Activated CD4-positive, alpha-beta T cell treated with anti-CD3 and anti-CD28 coated beads for 48 hours (primary cell): Measurements from ENCODE around the gene USP3.

ENCODE experiments used
- DNase-seq: peaks from one replicate; pipeline ENCODE4 v3.0.0-alpha.2; 2020

Gene USP3

DNA sequence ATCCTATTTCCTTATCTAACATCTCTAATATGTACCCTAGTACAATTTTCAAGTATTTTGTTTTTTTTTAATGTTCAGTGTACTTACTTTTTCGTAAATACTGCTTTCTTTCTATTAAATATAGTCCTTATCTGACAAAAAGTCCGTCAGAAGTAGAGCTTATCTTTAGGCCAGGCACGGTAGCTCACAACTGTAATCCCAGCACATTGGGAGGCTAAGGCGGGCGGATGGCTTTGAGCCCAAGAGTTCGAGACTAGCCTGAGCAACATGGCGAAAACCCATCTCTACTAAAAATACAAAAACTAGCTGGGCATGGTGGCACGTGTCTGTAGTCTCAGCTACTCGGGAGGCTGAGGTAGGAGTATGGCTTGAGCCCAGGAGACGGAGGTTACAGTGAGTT lies 41.1 kb downstream of the USP3 start:
- DNase-seq: no peak

DNA sequence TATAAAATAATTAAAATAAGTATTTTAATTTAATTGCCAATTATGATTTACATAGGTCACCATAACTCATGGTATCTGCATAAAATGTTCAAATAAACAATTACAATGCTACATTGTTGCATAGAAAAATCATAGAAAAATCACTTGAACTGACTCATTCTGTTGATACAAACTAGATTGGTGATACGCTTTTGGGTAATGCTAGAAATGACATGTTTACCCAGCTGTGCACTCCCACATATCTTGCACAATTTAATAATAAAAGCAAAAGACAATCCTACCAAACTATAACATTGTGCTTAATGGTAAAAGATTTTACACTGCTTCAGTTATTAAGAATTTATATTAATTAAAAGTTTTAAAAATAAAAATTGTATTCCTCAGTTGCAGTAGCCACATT lies 47.0 kb downstream of the USP3 start:
- no peak for DNase-seq

DNA sequence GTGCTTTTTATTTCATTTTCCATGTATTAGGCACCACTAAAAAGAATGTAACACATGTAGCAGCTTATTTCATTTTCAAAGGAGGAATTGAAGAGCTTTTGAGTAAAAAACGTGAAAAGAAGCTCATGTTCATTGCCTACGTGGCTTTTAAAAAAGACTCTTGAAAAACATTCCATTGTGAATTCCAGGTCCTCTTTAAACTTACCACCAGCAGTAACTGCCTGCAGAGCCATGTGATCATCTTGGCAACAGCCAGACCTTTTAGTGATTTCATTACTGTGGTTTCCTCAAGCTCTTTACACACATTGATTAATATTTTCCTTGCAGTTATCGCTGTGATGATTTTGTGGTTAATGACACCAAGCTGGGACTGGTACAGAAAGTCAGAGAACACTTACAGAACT lies 49.0 kb downstream of the USP3 start:
- no peak for DNase-seq

DNA sequence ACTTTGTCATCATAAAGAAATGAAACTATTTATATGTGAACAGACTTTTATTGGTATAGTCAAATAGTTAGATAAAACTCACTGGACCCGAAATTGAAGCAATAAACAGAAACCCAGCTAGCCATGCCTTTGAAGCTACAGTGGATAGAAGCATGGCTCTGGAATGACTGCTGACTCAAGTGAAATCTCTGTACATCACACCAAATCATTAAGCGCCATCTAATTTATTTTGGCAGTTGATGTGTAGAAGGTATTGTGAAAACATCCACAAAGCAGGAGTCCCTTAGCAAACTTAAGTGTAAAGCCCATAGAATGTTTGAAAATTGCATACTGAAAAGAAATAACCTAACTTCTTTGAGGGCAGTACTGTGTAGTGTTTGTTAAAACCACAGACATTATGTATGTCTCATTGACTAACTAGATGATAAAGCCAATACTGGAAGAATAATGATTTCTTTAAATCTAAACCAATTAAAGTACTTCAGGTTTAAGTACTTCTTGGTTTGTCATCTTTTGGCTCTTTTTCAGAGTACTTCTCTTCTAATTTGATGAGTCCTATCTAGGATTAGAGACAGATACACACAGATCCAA lies 50.0 kb downstream of the USP3 start:
- no peak for DNase-seq

DNA sequence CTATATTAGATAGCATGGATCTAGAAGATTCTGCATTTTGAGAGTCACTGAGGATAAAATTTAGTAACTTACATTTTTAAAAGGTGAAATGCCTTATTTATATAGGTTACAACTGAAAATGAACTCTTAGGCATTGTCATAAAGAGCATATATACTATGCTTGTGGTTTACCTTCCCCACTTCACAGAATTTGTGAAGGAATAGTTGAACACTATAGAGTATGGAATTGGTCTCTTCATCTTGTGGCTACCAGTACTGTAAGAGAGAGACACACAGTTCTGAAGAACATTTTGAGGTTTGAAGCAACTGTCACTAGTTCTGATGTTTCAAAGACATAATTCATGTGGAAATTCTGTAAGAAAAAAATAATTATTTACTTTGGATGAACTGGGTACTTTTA lies 51.1 kb downstream of the USP3 start:
- no peak for DNase-seq

DNA sequence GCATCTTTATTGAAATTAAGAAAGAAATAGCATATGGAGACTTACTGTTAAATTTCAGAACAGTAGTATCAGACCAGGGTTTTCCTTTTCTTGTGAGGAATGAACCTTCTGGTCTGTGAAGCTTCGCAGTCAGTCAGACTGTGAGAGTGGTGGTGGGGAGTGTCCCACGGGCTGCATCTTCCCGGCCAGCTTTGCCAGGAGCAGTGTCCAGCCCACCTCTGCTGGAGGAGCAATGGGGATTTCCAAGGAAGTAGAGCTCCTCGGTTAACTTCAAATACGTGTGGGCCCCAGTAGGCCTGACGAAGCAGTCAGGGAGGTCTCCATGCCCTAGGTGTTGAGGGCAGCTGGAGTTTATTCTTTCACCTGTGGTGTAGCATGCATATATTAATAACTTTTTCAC lies 51.9 kb downstream of the USP3 start:
- no peak for DNase-seq

DNA sequence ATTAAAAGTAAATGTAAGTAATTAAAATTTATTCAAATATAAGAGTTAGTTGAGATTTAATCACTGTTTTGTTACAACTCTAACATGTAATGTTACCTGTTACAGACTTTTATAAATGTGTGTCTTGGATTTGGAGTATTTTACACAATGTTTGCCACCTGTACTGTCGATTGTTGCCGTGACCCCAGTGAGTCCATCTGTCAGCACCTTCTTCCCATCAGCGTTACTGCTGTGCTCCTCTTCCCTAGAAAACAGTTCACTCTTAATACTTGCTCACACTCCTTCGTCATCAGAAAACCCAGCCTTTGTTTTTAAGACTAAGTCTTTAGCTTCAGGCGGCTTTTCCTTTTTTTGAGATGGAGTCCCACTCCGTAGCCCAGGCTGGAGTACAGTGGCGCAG lies 52.3 kb downstream of the USP3 start:
- DNase-seq: no peak

DNA sequence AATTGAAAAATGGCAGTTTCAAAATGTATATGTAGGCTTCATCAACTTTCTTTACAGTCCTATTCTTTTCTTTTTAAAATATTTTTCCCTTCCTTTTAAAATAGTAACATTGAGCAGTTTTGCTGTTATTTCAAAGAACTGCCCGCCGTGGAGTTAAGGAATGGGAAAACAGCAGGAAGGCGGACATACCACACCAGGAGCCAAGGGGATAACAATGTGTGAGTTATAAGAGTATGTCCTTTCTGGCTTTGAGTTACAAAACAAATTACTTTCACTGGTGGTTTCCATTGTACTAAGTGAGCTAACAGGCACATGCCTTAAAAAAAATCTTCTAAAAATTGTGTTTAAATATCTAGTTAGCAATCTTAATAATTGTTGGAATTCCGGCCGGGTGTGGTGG lies 55.4 kb downstream of the USP3 start:
- no peak for DNase-seq

DNA sequence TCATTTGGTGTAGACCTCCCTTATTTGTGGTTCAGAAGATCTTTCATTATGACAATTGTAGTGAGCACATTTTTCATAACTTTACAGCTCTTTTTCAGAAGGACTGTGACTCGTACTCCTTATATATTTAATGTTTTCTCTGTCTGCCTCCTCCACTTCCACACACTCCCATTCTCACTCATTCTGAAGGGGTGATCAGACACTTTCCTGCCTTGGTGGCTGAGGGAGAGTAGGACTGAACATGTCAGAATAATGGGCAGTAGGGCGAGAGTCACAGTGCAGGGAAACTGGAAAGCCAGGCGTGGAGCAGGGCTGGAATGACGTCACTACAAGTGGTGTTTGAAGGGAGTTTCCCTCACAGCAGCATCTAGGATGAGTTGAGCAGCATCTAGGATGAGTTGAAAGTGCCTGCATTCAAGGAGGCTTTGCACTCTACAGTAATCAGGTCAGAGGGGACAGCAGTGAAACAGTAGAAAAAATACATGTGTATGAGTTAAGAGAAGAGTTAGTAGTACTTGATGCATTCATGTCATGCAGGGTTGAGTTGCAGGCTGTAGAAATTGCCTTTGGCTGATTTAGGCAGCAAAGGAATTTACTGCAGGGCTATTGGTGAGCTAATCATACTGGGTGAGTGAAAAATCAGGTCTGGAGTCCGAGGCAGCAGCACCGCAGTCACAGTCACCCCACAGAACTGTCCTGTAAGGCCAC lies 56.5 kb downstream of the USP3 start:
- peak; percentile 79 for DNase-seq

DNA sequence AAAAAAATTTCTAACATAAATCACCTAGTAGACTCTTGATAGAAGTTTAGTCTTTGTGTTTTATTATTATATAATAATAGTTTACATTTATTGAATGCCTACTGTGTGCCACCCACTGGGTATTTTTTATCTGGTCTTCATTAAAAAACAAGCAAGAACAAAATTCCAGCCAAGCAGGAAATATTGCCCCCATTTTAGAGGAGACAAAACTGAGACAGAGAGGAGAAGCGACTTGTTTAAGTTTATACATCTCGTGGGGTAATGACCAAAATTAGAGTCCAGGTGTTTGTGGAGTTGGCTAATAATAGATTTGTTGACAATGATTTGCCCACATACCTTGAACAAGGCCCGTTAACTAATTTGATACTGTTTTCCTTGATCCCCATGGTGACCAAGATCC lies 59.7 kb downstream of the USP3 start:
- DNase-seq: no peak

DNA sequence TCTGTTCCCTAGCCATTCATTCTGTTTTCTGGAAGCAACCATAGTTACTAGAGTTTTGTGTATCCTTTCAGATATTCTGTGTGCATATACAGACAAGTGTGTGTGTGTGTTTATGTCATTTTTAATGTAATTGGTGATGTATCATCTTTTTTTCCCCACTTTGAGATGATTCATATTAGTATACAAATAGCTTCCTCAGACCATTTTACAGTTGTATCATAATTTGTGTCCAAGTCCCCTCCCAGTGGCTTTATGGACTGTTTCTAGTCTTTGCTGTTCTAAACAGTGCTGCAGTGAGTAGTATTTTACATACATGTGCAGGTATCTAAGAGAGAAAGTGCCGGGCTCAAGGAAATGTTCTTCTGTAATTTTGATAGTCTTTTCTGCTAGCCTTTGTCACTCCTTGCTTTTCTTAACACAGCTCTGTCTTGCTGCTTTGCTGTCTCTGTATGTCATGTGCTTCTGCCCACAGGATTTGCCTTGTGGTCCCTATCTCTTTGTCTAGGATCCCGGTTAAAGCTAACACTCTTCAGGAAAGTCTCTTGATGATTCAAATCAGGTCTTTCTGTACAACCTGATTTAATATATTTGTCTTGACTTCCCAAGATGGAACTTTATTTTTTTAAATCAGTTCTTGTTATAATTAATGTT lies 61.3 kb downstream of the USP3 start:
- DNase-seq: no peak

DNA sequence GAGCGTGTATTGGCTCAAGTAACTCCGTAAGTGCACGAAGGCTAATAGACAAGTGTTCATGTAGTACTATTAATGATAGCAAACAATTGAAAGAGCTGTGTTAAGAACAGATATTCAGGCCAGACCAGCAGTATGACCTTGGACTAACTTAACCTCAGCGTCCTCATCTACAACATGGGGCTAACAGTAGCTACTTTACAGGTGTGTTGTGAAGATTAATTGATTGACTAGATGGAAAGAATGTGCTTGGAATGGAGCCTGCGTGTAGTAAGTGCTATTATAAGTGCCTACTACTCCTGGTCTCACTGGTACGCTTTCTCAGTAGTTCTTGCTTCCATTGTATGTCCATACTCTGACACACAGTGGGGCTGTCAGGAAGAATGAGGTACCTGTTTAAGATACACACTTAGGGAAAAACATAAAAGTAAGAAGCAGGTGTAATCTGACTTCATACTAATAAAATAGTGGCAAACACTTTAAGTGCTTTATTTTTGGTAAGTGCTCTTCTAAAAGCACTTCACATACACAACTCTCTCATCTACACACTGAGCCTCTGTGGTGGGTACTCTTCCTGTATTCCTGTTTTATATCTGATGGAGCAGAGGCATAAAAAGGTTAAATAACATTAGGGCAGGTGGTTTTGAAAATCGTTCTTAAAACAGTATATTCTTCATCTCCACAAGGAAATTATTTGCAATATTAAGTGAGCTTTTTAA lies 68.5 kb downstream of the USP3 start:
- DNase-seq: no peak

DNA sequence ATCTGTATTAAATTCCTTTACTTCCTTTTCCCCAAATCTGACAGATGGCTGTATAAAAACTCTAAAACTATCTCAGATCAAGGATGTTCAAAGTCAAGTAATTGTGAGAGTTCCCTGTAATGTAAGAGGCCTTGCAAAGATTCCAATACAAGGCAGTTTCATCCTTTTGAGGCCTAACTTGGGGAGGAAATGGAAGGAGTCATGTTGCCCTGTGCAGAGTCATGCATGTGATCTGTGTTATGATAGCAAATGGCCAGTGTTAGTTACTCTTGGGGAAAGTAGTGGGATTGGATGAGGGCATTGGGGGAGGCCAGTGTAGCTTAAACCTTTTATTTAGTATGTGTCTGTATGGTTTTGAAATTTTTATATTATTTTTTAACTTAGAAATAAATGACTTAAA lies 69.1 kb downstream of the USP3 start:
- no peak for DNase-seq

DNA sequence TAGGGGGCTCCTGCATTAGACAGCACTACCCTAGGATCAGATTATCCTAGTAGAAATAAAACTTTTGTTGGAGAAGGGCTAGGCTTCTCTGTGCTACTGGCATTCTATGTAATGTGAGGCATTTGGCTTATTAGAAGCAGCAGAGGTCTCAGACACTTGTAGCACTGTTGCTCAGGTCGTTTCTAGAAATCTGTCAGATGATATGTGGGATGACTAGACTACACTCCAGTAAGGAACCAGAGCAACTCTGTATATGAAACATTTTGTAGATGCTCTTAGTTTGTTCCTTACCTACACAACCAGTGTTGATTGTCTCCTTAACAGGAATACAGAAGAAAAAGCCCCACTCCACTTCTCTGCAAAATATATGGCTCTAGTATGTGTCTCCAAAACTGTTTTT lies 70.9 kb downstream of the USP3 start:
- DNase-seq: no peak

DNA sequence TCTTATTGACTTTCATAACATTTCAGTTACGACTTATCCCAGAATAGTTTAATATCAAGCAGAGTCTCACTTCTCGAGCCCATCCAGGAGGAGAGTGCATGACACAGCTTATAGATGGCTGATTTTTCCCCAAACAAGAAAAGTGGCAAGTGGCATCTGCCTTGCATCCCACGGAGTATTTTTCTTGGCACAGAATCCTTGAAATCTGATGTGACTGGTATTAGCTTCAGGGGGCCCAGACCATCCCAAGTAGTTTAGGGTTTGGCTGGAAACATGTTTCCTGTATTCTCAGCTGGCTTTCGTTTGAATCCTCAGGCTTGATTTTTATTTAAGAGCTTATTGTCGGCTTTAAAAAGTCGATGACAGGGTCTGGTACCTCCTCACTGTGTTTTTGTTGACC lies 72.0 kb downstream of the USP3 start:
- DNase-seq: no peak

DNA sequence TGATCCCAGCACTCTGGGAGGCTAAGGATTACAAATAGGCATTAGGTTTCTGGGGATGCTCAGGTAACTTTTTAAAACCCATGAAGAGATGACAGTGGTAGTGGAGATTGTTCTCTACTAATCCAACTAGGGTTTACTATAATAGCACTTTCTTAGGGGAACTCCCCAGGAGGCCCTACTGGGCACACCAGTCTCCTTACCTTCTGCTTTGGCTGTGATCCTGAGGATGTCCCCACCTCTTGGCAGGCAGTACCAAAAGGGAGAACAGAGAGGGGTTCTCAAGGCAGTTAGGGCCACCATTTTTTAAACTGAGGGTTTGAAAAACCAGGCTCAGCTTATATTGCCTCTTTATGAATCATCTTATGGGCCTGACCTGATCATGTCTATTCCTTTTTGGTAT lies 77.8 kb downstream of the USP3 start:
- no peak for DNase-seq

DNA sequence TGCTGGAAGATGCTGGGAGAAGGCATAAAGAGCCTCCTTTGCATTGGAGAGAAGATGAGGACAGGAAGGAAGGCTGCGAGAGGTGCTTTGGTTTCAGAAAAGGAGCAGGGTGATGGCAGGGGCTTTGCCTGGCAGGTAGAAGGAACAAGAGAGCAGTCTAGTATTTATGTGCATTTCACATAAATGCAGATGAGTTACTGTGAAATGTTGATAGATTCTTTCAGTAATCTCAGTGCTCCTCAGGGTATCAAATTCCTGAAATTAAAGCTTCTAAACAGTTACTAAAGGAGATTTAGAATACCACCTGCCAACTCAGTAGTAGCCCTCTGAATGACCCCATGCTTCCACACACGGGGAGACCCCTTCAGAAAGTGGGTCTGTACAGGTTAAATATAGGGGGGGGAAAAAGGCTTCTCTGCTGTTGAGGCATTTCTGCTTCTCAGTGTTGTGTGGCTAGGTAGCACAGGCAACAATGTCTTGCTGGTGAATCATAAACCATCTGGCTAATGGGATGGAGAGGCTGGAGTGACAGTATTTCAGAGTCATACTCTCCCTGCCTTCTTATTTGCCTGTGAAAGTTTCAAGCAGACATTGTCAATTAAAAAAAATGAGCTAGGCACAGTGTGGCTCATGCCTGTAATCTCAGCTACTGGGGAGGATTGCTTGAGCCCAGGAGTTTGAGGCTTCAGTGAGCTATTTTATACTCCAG lies 78.5 kb downstream of the USP3 start:
- no peak for DNase-seq

DNA sequence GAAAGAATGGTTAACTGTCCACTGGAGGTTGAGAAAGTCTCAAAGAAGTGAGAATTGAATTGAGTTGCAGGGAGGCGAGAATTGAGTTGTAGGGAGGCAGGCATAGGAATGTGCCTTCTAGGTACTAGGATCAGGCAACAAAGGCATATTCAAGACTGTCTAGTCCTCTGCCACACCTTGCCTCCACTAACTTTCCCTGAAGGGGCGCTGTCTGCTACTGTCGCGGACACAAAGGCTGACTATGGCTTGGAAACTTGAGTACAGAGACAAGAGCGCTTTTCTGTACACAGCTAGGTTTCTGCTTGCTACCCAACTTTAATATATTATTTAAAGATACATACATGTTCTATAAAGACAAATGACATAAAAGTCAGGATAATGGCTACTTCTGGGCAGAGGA lies 82.4 kb downstream of the USP3 start:
- DNase-seq: no peak

DNA sequence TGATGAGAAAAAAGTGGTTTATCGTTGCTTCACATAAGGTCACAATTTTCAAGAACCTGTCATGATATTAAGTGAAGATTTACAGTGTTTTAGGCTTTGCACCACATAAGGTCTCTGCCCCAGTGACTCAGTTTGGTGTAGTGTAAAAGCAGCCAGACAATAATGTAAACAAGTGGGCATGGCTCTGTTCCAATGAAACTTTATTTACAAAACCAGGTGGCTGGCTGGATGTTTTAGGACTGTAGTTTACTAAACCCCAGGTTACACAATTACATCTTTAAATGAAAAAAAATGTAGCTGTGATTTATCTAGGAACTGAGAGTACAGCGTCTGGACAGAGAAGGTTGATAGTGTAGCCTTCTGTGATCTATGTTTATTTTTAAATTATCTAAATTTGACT lies 83.1 kb downstream of the USP3 start:
- DNase-seq: no peak

DNA sequence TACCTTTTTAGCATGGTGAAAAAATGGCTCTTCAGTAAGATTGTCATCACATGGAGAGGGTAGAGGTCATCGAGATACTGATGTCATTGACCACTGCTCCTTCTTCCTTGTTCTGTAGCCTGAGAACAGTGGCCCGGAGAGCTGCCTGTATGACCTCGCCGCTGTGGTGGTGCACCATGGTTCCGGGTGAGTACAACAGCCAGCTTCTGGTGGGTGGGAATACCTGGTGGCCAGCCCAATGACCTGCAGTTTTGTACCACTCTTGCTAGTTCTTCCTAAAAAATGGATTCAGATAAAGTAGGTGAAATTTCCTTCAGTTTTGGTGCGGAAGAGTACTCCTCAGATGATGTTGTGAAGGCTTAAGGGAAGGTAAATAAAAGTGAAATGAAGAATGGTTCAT lies 84.4 kb downstream of the USP3 start:
- no peak for DNase-seq

DNA sequence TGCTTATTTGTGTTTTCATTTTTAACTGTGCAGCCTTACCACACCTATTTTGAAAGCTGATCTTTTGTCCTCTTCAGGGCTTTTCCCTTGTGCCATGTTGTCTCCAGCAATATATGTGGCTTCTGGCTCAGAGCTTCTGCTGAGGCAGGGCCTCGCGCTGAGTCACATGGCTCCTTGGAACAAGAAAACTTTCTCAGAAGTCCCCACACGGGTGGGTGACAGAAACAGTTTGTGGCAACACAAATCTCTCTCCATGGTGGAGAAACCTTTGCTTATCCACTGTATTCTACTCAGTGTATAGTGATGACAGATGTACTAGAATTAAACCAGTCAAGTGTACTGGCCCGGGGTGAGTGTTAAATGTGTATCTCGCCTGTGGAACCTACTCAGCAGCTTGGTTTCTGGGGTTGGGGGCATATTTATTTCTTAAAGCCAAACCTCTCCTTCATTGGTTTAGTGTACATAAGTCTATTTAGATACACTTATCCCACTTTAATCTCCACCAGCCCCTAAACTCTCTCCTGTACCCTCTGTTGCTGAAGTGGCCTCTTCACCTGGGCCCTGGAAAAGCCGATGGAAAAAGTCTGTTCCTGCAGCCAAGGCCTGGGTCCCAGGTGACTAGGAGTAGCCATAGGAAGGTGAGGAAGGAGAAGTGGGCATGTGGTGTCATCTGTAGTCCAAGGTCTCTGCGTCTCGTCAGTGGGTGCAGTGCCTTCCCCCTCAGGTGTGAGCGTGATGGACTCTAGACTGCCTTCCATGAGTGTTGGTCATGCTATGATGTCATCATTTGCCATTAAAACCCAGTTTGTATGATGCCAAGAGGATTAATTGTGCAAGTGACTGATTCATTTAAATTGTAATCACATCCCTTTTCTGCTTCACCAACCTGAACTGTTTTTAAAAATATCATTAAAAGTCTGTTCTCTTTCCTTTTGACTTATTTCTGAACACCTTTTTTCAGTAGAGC lies 89.6 kb downstream of the USP3 start:
- DNase-seq: peak; percentile 79

DNA sequence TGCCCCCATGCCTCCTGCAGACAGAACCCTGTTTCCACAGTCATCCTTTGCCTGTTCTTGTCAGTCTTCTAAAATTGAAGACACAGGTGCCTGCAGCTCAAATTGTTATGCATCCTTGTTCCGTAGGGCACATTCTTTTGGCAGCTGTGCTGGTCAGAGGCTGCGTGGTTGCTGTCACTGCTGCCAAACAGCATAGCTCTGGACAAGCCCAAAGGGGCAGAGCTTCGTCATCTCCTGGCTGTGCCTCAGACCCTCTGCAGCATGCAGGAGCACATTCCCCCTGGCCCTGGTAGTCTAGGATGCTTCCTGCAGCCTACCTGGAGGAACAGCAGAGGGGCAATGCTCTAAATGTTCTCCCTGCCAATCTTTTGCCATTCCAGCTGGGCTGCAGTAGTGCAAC lies 90.7 kb downstream of the USP3 start:
- no peak for DNase-seq
